Prostate gland (tissue), 2 donors: Measurements from ENCODE around the gene PPP2R1A.

Source experiments
- CTCF ChIP-seq, 4 experiments: fragments of 200-600 bp in 2 of 4; fragments of 450-650 bp in 2 of 4; sonication (generic) in 2 of 4; IDR thresholded peaks; 1 replicate in 3 of 4; 2 replicates in 1 of 4; pipeline ENCODE4 v1.5.1; 2016 to 2019; ENCODE audit warnings: antibody characterized with exemption in 4 of 4, mild to moderate bottlenecking in 2 of 4, moderate library complexity in 2 of 4
- POLR2A ChIP-seq: fragments of 450-650 bp; IDR thresholded peaks from one replicate; pipeline ENCODE4 v1.6.1; 2016; ENCODE audit warnings: antibody characterized with exemption, mild to moderate bottlenecking
- POLR2AphosphoS5 ChIP-seq: sonication (generic); formaldehyde crosslinking; IDR thresholded peaks from one replicate; pipeline ENCODE4 v1.6.1; 2017; ENCODE audit warnings: antibody characterized with exemption

GRCh38 chr19:52244021-52244420, 54.2 kb downstream of the PPP2R1A start:
- TF ChIP-seq POLR2AphosphoS5 (no peak), CTCF (IDR thresholded peaks at IDR 0.05) (no peak), POLR2A (no peak)
